GM19395 (cell line): Measurements from ENCODE around the gene NEUROG1.
"Not testable (repeated sequence)": the region's sequence is repeated elsewhere in the genome, so short reads cannot be mapped to it uniquely, and the experiment has no call there.

ENCODE experiments used
- ATAC-seq: cut with Tn5 transposase; IDR thresholded peaks from one replicate; pipeline ENCODE4 v1.9.1; 2021; ENCODE audit warnings: mild to moderate bottlenecking, moderate library complexity; ENCODE audit not compliant: unreplicated experiment

NEUROG1 gene

DNA sequence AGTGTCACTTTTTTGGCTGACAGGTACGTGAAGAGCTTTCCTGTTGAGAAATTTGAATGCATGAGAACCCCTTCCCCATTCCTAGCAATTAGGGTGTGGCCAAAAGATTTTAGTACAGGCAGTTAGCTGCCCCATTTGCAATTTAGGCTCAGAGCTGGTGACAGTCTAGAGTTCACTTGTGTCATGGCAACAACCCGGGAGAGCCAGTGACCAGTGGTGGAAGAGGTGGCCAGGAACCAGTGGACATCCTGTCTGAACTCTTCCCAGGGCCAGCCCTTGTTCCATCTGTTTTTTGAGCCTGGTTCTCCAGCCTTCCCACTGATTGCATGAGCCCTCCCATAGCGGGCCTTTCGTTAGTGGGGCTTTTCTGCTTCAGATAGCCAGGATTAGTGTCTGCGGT lies 2.5 kb upstream of the NEUROG1 start:
- ATAC-seq, result no peak

DNA sequence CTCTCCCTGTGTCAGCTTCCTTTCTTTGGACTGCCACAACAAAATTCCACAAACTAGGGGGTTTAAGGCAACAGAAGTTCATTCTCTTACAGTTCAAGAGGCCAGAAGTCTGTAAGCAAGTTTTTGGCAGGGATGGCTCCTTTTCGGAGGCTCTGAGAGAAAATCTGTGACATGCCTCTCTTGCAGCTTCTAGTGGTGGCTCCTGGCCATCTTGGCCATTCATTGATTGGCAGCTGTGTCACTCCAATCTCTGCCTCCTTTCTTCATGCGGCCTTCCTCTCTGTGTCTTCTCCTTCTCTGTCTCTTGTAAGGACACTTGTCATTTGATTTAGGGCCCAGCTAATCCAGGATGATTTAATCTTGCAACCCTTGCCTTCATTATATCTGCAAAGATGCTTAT lies 2.0 kb upstream of the NEUROG1 start:
- no peak for ATAC-seq

DNA sequence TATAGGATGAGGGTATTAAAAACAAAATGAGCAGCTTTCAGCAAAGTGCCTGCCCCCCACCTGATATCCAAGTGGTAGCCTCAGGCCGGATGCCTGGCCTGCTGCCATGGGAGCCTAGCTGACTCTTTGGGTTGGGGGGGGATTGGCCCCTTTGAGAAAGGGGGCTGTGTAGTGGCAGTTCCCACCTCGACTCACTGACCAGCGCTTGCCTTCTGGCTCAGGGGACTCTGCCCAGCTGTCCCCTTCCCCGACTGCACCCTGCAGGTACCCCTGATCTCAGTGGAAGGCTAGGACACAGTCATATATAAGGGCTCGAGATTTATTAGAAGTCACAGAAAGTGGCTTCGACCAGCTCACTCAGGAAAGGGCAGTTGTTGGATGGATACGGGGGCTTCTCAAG lies 1.5 kb upstream of the NEUROG1 start:
- ATAC-seq, result no peak

DNA sequence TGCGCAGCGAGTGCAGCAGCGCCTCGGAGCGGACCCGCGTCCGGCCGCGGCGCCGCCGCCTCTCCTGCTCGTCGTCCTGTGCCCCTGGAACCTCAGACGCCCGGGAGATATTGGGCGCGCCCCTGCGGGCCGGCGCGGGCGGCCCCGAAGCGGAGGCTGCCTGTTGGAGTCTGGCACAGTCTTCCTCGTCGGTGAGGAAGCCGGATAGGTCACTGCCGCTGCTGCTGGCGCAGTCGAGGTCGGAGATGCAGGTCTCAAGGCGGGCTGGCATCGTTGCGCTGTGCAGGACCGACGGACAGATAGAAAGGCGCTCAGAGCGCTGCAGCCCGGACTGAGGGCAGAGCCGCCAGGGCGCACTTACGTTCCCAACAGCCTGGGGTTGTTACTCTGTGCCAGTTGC lies 344 bp downstream of the NEUROG1 start:
- no peak for ATAC-seq

DNA sequence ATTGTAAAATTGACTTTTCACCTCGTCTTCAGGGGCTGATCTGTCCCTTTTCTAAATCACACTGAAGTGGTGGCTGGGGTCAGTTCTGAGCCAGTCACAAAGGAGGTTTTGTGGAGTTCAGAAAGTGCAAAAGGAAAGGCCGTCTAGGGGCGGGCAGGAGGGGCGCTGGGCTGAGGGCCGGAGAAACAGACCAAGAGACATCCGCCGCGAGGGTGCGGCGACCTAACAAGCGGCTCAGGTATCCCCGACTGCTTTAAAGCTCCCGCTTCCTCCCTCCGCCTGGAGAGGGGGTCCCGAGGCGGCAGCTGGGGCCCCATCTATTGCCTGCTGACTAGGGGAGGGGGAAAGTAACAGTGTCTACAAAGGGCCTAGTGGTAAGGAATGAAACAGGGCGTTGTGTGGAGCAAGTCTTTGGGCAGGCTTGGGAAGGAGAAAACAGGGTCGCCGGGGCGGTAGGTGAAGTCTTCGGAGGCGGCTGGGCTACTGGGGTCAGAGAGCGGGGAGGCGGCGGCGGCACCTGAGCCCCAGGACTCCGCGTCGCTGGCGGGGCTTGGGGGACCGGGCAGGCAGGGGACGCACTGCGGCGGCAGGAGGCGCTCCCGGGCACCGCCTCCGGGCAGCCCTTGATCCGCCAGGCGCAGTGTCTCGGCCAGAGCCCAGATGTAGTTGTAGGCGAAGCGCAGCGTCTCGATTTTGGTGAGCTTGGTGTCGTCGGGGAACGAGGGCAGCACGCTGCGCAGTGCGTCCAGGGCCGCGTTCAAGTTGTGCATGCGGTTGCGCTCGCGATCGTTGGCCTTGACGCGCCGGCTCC lies 950 bp downstream of the NEUROG1 start:
- ATAC-seq, result no peak

DNA sequence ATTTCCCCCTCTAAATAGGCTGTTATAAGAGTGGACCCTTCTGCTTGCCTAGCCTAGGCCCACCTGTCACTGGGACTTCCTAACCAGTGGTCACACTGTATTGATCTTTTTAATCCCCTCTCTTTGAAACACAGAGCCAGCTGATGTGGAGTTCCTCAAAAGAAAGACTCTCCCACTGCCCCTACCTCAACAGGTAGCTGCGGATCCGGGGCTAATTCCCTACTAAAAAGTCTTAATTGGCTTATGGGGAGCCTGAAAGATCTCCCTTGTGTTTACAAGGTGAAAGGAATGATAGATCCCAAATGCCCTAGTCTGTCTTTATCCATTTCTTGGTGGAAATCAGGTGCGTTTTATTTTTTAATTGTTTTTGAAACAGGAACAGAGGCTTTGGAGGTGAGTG lies 2.0 kb downstream of the NEUROG1 start:
- no peak for ATAC-seq

DNA sequence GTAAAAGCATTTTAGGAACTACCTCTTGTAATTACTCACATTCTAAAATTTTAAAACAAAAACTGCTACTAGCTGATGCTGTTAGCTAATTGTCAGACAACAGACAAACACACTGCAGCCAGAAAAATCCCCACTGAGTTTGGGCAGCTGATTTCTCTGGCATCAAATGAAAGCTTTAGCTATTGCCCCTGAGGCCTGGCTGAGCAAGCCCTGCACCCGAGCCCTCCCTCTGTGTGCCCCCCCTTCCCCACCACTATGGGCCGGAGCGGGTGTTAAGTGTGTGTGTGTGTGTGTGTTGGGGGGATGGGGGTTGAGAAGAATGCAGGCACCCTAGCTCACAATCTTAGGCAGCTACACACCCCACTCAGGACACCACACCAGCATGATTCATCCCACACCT lies 2.4 kb downstream of the NEUROG1 start:
- no peak for ATAC-seq

DNA sequence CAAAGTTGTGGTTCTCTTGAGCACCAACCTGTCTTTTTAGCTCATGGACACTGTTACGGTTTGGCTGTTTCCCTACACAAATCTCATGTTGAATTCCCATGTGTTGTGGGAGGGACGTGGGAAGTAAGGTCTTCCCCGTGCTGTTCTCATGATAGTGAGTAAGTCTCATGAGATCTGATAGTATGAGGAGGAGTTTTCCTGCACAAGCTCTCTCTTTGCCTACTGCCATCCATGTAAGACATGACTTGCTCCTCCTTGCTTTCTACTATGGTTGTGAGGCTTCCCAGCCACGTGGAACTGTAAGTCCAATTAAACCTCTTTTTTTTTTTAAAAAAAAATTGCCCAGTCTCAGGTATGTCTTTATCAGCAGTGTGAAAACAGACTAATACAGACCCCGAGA lies 6.2 kb downstream of the NEUROG1 start:
- ATAC-seq, result not testable (repeated sequence)

DNA sequence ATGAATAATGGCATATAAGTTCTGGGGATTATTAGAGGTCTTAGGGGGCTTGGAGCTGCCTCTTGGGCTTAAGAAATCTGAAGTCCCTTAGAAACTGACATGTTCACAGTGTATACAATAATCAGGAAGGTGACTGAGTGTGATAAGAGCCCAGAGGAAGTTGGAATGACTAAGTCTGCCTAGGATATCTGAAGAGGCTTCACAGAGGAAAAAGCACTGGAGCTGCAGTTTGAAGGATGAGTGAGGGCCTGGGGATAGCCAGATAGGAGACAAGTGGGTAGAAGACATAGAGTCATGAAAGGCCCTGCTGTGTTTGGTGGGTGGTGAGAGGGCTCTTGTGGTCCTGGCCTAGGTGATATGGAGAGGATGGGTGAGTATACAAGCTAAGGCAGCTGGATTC lies 8.8 kb downstream of the NEUROG1 start:
- no peak for ATAC-seq

DNA sequence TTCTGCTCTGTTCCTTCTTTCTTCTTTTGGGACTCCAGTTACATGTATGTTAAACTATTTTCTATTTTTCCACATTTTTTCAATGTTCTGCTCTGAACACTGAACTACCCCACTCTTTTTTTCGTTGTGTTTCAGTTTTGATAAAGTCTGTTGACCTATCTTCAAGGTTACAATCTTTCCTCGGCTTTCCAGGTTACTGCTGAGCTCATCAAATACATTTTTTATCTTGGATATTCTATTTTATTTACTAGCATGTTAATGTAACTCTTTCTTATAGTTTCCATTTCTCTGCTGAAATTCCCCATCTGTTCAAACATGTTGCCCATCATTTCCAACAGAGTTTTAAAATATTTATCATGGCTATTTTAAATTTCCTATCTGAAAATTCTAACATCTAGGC lies 13.8 kb downstream of the NEUROG1 start:
- ATAC-seq, result no peak

DNA sequence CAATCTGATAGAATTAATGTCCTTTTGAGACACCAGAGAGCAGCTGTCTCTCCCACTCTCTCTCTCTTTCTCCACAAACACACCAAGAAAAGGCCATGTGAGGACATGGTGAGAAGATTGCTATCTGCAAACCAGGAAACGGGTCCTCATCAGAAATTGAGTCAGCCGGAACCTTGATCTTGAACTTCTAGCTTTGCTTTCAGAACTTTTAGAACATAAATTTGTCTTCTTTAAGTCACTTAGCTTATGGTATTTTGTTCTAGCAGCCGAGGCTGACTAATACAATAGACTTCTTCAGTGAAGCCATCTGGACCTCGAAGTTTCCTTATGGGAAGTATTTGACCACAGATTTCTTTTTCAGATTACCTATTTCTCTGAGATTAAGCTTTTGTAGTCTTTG lies 18.1 kb downstream of the NEUROG1 start:
- ATAC-seq, result no peak

DNA sequence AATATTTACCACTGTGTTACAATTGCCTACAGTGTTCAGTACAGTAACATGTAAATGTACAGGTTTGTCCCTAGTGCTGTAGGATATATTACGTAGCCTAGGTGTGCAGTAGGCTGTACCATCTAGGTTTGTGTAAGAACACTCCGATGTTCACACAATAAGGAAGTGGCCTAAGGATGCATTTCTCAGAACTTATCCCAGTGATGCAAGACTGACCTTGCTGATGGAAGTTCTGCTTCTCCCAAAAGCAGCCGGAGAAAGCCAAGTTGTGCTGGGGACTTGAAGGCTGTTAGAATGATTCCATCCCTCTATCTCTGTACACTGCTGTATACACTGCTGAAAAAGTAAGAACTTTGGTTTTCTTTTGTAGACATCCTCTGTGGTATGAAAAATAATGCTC lies 21.6 kb downstream of the NEUROG1 start:
- no peak for ATAC-seq

DNA sequence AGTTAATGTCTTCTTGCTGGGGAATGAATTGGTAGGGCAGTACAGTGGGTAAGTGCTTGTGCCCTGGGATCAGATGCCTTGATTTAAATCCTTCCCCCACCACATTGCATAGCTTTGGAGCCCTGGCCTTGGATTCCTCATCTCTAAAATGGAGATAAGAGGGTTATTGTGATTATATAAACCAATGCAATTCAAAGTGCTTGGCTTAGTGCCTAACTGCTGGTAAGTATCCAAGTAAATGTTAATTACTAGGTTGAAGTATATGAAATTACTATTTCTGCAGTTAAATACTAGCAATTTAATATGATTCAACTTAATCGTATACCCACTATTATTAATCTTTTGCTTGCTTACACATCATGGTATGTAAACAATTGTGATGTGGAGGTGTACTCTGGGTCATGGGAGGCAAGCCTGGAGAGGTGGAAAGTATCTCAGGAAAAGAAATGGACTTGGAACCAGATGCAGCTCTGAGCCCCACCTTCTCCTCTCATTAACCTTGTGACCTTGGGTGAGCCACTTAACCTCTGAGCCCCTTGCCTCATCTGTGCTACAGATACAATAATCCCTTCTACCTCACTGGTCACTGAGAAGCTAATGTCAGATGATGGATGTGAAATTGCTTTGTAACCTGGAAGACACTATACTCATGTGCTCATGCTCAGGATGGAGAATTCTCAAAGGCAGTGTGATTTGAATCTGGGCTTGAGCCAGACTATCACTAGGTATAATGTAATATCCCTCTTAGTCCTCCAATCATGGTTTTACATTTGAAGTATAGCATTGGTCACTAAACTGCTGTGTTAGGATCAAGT lies 23.8 kb downstream of the NEUROG1 start:
- no peak for ATAC-seq

DNA sequence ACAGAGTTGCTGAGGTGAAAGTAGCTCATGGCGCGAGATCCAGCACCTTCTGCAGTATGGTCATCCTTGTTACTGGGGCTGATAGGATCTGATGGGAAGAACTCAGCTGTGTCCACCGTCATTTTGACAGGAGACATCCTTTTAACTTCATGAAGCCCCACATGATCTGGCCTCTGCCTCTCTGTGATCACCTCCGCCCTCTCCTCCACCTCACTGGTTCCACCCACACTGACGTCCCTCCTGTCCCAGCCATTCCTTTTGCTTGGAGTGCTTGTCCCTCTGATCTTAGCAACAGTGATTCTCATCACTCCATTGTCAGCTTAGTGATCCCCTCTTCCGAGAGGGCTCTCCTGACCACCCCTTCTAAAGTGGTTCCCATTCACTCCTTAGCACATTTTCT lies 25.8 kb downstream of the NEUROG1 start:
- ATAC-seq, result no peak

DNA sequence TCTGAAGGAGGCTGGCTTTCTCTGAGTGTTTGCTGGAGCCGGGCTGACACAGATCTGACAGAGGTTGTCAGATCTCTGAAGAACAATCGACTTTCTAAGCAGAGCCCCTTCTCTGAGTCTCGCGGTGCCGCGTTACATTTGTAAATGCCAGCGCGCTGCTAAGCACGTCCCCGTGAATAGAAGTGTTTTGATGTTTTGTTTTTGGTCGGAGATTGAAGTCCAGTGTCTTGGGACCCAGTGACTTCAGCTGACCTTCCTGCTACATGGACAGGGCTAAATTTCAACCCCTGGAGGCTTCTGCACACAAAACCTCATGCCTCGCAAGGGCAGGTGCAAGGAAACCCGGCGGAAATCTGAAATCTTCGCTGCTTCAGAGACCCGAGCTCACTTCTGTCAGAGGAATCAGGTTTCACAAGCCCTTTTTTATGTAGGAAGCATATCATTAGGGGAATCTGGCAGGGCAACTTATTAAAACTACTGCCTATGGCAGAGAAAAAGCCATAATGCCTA lies 27.2 kb downstream of the NEUROG1 start:
- no peak for ATAC-seq

DNA sequence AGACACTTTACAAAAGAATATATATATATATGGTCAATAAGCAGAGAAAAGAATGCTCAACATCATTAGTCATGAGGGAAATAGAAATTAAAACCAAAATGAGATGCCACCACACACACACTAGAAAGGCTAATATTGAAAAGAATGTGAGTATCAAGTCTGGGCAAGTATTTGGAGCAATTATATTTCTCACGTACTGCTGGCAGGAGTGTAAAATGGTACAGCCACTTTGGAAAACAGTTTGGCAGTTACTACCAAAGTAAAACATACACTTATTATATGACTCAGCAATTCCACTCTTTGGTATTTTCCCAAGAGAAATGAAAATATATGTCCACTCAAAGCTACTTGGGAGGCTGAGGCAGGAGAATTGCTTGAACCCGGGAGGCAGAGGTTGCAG lies 29.8 kb downstream of the NEUROG1 start:
- no peak for ATAC-seq

DNA sequence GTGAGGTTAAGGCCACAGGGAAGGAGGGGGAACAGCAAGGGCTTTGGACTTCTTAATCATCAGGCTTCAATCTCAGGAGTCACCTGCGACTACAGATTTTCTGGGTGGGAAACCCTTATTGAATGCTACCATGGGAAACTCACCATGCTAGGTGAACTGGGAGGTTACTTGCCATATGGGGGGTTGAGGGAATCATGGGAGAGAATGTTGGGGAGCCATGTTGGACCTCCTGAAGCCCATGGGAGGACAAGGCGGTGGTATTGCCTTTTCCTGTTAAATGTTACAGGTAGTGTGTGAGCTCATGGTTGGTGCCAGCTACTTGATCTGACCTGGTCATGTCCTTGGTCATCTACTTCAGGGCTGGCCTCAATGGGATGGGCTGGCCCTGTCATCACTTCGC lies 31.4 kb downstream of the NEUROG1 start:
- ATAC-seq, result no peak

DNA sequence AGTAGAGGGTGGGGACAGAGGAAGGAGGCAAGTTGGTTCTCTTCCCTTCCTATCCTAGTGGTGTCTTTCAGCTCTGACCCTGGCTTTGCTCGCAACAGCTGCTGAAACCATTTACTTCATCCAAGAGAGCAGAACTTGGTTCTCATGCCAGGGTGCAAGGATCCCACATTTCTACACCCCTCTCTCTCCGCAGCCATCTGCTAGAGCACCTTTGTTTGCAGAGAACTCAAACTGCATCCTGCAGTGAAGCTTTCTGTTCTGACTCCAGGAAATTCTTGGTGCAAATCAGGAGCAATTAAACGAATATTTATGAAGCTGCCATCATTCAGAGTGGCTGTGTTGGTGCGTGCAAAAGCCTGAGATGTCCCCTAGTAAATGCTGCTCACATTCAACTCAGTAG lies 31.9 kb downstream of the NEUROG1 start:
- no peak for ATAC-seq

DNA sequence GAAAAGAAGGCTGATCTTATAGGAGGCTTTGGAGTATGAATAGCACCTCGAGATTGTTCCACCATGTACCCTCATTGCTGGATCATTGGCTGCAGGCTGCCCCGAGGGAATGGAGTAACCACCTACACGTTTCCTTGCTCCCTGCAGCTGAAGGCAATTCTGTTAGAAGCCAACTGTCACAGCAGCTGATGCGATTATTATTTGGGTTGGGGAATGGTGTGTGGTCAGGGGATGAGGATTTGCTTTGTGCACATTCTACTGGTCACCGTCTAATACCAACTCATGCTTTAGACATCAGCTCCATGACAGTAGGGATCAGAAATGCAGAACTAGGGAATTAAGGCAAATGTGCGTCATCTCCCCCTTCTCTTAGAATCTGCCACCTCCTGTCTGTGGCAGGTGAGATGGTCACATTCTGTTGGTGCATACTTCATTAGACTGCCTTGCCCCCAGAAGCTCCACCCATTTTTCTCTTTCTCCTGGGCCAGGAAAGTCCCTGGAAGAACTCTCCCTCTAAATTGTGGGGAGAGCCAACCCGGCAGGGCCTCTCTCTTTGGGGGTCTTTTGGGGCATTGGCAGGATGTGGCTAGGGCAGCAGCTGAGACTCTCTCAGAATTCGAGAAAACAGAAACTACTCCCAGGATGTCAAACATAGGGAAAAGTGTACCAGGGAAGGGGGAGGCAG lies 32.8 kb downstream of the NEUROG1 start:
- no peak for ATAC-seq

DNA sequence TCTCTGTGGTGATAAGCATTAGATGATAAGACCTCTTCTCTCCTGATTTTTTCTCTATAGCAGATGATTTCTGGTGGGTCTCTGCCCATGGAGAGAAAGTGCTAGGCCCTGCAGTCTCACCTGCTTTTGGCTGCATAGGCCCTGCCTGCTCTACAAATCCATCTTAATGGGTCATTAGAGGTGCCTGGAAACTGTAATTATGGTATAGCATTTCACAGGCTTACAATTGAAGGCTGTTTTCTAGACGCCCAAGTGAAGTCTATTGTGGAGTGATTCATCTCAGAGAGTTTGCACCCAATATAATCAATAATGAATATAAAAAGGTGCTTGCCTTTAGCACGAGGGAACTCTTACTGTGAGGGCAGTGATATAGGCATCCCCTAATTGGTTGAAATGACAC lies 33.8 kb downstream of the NEUROG1 start:
- ATAC-seq, result no peak

DNA sequence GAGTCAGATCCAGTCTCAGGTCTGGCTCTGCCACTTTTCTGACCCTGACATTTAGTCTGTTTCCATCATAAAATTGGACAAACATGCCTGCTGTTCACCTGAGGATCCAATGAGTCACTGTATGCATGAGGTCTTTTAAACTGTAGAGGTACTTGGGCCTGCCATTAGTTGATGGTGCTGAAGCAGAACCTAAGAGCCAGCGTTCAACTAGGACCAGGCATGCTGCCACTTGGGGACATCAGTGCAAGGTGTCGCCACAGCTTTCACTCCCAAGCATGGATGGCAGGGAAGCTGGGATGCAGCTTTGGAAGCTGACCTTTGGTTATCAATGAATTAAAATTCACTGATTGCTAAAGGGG lies 37.1 kb downstream of the NEUROG1 start:
- ATAC-seq, result no peak
